Muscle layer of colon (tissue), 2 donors: Measurements from ENCODE around the gene SLC1A1.

ENCODE experiments used
- H3K27ac ChIP-seq: one replicate; pipeline ENCODE4 v1.7.0; 2013; ENCODE audit warnings: low read depth, mild to moderate bottlenecking, low read length, moderate library complexity
- H3K27me3 ChIP-seq, 2 donors: one replicate each; pipeline ENCODE4 v1.7.0; 2013; ENCODE audit warnings: low read length in 2 of 2, mild to moderate bottlenecking in 2 of 2; ENCODE audit not compliant: insufficient read depth in 2 of 2, control insufficient read depth in 1 of 2
- H3K36me3 ChIP-seq: one replicate; pipeline ENCODE4 v1.7.0; 2013; ENCODE audit warnings: mild to moderate bottlenecking, low read length; ENCODE audit not compliant: insufficient read depth
- H3K4me1 ChIP-seq: one replicate; pipeline ENCODE4 v1.7.0; 2013; ENCODE audit warnings: mild to moderate bottlenecking, low read length; ENCODE audit not compliant: insufficient read depth
- H3K4me3 ChIP-seq, 2 donors: one replicate each; pipeline ENCODE4 v1.7.0; 2013; ENCODE audit warnings: low read length in 2 of 2, low read depth in 1 of 2, mild to moderate bottlenecking in 1 of 2, moderate library complexity in 1 of 2
- H3K9ac ChIP-seq: one replicate; pipeline ENCODE4 v1.7.0; 2013; ENCODE audit warnings: low read length
- H3K9me3 ChIP-seq: one replicate; pipeline ENCODE4 v1.7.0; 2013; ENCODE audit warnings: mild to moderate bottlenecking, low read length
- donor health status: abdominal sarcoma.
- donor health status: Adenocarcinoma of cecum.

SLC1A1 gene

DNA sequence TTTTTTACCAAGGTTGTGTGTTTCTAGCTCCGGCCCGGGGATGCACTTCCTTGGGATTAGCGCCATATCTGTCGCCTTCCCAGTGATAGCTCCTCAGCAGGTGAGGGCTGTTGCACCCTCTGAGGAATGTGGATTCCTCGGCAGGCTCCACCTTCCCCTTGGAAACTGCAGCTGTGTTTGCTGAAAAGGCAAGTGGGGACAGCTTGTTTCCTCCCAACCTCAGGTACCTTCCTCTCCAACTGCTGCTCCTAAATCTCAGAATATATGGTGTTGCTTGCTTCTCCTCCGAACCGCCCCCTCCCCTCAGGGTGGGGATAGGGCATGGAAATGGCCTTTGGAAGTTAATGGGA is 1.3 kb downstream of the SLC1A1 start:
- Histone ChIP-seq H3K27me3 (peaks cover 0 to 5% of the 10 kb centered on the region in 2 donors), H3K9me3 (no peaks in the 10 kb centered on the region), H3K4me3 (peak overlapping the region; percentile 66 to 77), H3K9ac (no peak overlapping the region), H3K4me1 (peaks cover 5% of the 10 kb centered on the region), H3K36me3 (no peaks in the 10 kb centered on the region), H3K27ac (peak overlapping the region; percentile 40)

DNA sequence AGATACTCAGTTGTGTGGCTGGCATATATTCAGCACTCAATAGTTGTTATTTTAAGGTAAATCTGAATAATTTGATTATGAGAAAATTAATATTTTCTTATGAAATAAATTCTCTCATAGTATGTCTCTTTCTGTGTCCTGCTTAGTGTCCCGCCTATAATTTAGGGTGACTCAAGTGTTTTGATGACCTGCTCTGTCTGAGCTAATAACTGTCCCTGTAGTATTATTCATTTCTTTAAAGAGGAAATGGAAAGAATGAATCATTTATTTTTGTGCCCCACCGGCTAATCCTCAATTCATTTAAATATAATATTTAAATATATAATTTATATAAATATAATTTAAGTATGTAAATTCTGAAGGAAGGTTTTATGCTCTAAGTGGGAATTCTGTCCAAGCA is 4.1 kb downstream of the SLC1A1 start:
- no peaks in the 10 kb centered on the region for H3K9me3 ChIP-seq
- H3K4me3 ChIP-seq: no peak overlapping the region
- H3K4me1 ChIP-seq: peaks cover under 1% of the 10 kb centered on the region
- H3K36me3 ChIP-seq: no peaks in the 10 kb centered on the region
- H3K27ac ChIP-seq: no peak overlapping the region
- H3K27me3 ChIP-seq: peaks cover 0 to 5% of the 10 kb centered on the region in 2 donors
- H3K9ac ChIP-seq: no peak overlapping the region

DNA sequence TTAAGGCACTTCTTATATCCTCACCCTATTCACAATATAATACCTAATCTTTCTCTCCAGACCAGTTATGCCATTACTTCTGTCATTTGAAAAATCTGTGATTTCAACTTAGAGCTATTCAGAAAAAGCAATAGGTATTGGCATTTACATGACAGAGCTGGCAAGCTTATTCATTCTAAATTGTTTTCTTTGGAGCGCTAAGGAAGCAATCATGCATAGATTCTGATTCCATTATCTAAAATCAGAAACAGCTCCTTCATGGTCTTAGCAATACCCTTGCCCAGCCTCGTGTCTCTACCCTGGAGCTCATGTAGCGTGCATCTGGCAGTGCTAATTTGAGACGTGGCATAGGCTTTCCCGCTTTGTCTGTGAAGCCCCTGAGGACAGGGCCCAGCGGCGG is 4.5 kb downstream of the SLC1A1 start:
- H3K27ac ChIP-seq: no peak overlapping the region
- H3K9me3 ChIP-seq: no peaks in the 10 kb centered on the region
- H3K27me3 ChIP-seq: peaks cover 0 to 5% of the 10 kb centered on the region in 2 donors
- no peak overlapping the region for H3K4me3 ChIP-seq
- no peak overlapping the region for H3K9ac ChIP-seq
- H3K4me1 ChIP-seq: no peaks in the 10 kb centered on the region
- H3K36me3 ChIP-seq: no peaks in the 10 kb centered on the region

DNA sequence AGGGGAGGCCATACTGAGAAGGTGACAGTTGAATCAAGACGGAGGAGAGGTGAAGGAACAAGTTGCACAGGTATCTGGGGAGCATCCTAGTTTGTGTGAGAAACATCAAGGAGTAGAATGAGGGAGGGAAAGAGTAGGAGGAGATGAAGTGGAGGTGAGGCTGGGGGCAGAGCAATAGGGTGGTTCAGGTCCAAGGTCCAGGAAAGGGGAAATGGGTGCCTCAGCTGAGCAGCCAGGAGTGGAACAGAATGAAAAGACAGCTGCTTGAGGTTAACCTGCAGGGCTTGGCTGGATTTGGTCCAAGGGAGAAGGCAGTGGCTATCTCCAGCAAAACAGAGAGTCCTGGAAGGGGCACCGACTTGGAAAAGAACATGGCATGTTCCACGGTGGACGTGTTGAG is 5.3 kb downstream of the SLC1A1 start:
- H3K4me1 ChIP-seq: no peaks in the 10 kb centered on the region
- peaks cover 0 to 5% of the 10 kb centered on the region in 2 donors for H3K27me3 ChIP-seq
- no peaks in the 10 kb centered on the region for H3K9me3 ChIP-seq
- no peak overlapping the region for H3K27ac ChIP-seq
- no peak overlapping the region for H3K9ac ChIP-seq
- no peak overlapping the region for H3K4me3 ChIP-seq
- H3K36me3 ChIP-seq: no peaks in the 10 kb centered on the region

DNA sequence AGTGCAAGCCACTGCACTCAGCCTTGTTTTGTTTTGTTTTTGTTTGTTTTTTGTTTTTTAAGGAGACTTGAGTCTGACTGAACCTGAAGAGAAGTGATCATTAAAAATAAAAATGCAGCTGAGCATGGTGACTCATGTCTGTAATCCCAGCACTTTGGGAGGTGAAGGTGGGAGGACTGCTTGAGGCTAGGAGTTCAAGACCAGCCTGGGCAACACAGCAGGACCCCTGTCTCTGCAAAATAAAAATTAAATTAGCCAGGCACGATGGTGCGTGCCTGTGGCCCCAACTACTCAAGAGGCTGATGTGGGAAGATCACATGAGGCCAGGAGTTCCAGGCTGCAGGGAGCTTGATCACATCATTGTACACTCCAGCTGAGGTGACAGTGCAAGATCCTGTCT is 6.2 kb downstream of the SLC1A1 start:
- peaks cover 0 to 2% of the 10 kb centered on the region in 2 donors for H3K27me3 ChIP-seq
- H3K4me3 ChIP-seq: no peak overlapping the region
- H3K9me3 ChIP-seq: no peaks in the 10 kb centered on the region
- no peak overlapping the region for H3K27ac ChIP-seq
- no peaks in the 10 kb centered on the region for H3K4me1 ChIP-seq
- H3K36me3 ChIP-seq: no peaks in the 10 kb centered on the region
- no peak overlapping the region for H3K9ac ChIP-seq

DNA sequence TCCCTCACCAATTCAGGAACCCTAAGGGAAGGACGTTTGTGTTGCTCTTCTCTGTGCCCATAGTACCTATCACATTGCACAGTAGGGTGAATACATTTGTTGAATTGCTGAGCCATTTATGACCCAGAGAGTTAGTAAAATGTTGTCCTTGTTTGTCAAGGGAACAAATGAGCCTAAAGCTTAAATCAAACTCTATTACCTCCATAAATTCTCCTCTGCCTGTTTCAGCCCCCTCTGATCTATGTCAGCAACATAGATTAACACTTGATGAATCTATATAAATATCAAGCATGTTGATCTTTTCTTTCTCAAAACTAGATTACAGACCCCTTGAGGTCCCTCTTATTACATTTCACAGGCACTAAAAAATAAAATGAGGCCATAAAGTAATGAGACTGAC is 7.1 kb downstream of the SLC1A1 start:
- Histone ChIP-seq H3K9ac (no peak overlapping the region), H3K27ac (no peak overlapping the region), H3K36me3 (no peaks in the 10 kb centered on the region), H3K4me1 (no peaks in the 10 kb centered on the region), H3K9me3 (no peaks in the 10 kb centered on the region), H3K27me3 (no peaks in the 10 kb centered on the region), H3K4me3 (no peak overlapping the region)

DNA sequence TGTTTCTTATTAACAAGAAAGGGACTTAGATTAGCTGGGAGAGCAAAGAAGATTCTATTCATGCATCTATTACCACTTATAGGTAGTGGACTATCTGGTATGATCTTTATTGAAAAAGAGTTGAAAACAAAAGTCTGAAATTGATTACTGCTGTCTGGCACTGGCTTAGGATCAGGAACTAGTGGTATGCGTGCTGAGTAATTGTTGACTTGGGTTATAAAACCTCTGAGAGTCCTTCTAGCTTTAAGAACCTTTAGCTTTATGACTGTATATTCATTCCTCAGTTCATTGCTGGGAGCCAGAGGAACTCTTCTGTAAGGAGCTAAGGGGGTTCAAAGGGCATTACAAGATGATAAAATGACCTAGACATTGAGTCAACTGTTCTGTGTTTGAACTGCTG is 7.6 kb downstream of the SLC1A1 start:
- Histone ChIP-seq H3K4me1 (no peaks in the 10 kb centered on the region), H3K36me3 (no peaks in the 10 kb centered on the region), H3K9ac (no peak overlapping the region), H3K4me3 (no peak overlapping the region), H3K27me3 (no peaks in the 10 kb centered on the region), H3K9me3 (no peaks in the 10 kb centered on the region), H3K27ac (no peak overlapping the region)

DNA sequence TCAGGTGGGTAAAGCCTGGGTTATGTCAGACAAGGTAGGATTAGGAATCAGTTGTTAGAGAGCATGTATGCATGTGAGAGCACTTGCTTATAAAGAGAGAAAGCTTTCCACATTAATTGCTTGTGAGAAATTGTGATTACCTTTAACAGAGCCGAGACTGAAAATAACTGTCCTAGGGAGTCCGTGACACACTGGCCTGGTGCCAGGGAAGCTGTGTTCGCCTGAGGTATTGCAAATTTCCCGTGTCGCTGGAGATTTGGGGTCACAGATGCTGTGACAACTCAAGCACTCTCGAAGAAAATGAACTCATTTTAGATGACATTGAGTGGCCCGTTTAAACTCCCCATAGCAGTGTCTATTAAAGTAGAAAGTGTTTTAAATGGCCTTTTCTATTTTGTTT is 9.6 kb downstream of the SLC1A1 start:
- Histone ChIP-seq H3K9ac (no peak overlapping the region), H3K27ac (no peak overlapping the region), H3K27me3 (no peaks in the 10 kb centered on the region), H3K36me3 (no peaks in the 10 kb centered on the region), H3K9me3 (no peaks in the 10 kb centered on the region), H3K4me1 (no peaks in the 10 kb centered on the region), H3K4me3 (no peak overlapping the region)

DNA sequence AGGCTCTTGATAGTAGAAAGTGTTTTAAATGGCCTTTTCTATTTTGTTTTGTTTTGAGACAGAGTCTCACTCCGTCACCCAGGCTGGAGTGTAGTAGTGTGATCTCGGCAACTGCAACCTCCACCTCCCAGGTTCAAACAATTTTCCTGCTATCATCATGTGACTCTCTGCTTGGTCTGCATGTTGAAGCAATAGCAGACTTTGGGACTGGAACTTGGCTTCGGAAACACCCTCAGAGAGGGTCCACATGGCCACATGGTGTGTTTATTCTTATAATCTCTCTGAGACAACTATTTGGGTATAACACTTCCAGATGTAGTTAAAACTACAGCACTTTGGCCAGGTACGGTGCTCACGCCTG is 10.9 kb downstream of the SLC1A1 start:
- H3K36me3 ChIP-seq: no peaks in the 10 kb centered on the region
- H3K27ac ChIP-seq: no peak overlapping the region
- H3K27me3 ChIP-seq: no peaks in the 10 kb centered on the region
- no peaks in the 10 kb centered on the region for H3K9me3 ChIP-seq
- H3K4me1 ChIP-seq: no peaks in the 10 kb centered on the region
- no peak overlapping the region for H3K4me3 ChIP-seq
- no peak overlapping the region for H3K9ac ChIP-seq

DNA sequence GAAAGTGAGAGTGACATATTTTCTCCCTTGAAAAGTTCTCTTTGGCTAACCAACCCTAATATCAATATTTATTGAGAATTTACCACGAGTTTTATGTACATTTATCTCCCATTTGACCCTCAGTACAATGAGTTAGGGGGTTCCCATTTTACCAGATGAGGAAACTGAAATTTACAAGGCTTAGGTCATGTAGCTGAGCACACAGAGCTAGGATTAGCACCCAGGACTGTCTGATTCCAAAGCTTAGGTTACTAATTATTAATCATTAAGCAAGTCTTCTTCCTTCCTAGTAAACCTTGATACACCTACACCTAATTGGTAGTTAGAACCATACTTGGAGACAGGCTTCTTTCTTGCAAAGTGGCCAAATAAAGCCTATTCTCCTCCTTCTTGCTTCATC is 12.2 kb downstream of the SLC1A1 start:
- Histone ChIP-seq H3K4me1 (peaks cover 2% of the 10 kb centered on the region), H3K27ac (no peak overlapping the region), H3K9me3 (no peaks in the 10 kb centered on the region)

DNA sequence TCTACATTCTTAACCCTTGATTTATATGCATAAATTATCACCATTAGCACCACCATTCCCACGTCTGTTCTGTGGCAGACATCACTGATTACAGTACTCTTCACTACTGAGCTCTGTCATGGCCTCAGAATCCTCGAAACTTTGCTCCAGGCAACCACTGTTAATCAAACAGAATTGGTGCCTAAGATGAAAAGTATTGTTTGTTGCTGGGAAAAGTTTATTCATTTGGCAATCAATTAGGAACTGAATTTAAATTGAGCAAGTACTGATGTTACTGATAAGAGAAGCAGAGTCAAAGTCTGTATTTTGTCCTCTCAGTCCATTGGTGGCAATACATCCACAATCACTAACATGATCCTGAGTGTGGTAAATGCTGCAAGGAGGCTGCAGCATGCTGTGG is 12.8 kb downstream of the SLC1A1 start:
- Histone ChIP-seq H3K4me1 (peaks cover 4% of the 10 kb centered on the region), H3K36me3 (no peaks in the 10 kb centered on the region), H3K9ac (no peak overlapping the region), H3K4me3 (no peak overlapping the region), H3K9me3 (no peaks in the 10 kb centered on the region), H3K27ac (no peak overlapping the region), H3K27me3 (no peaks in the 10 kb centered on the region)

More for the DNA sequence above, 12.2 kb downstream of the SLC1A1 start:
- Histone ChIP-seq H3K36me3 (no peaks in the 10 kb centered on the region), H3K4me3 (no peak overlapping the region), H3K27me3 (no peaks in the 10 kb centered on the region), H3K9ac (no peak overlapping the region)

DNA sequence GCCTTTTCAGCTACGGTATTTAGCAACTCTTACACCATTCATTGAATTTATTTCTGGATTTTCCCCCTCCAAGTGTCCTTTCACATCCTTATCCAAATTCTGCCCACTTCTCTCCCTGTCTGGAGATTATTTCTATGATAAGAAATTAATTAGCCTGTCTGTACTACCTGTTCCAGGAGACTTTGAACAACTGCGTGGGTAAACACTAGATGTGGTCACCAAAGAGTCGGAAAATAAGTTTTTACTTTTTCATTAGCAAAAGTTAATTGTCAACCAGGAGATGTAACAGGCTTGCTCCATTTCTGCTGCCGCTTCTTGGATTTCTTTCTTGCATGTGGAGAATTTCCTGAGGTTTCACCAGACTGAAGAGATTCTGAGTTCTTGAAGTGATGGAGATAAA is 14.0 kb downstream of the SLC1A1 start:
- Histone ChIP-seq H3K27me3 (no peaks in the 10 kb centered on the region), H3K9ac (no peak overlapping the region), H3K27ac (no peak overlapping the region), H3K9me3 (no peaks in the 10 kb centered on the region), H3K36me3 (no peaks in the 10 kb centered on the region), H3K4me1 (peaks cover 15% of the 10 kb centered on the region), H3K4me3 (no peak overlapping the region)
